ENCODE results near the gene SLC22A7. TPM values are rescaled to one million over a fixed set of nuclear protein-coding genes. Genes with fewer than 3 reads are reported as not detected.

Gene SLC22A7
- total RNA-seq, 1 experiment from 2014 or later: not detected

GRCh38 chr6:43277643-43278523 lies 20.2 kb upstream of the SLC22A7 start:
- Histone ChIP-seq H3K79me2 (ENCODE audit: low read length) (no peaks in the 10 kb centered on the region), H4K20me1 (ENCODE audit: low read length) (no peaks in the 10 kb centered on the region), H3K4me3 (ENCODE audit: low read length) (no peak overlapping the region), H3K4me1 (ENCODE audit: insufficient read depth, low read length) (peaks cover 7% of the 10 kb centered on the region; the same call in 1 of the 2 replicates), H3K4me2 (ENCODE audit: low read length) (no peak overlapping the region), H3K9me3 (ENCODE audit: low read length) (no peaks in the 10 kb centered on the region), H2AFZ (ENCODE audit: low read length) (no peak overlapping the region), H3K9me2 (replicated peaks; ENCODE audit: low read length) (no peaks in the 10 kb centered on the region), H3K9ac (ENCODE audit: low read length) (no peak overlapping the region), H3K36me3 (ENCODE audit: low read depth, low read length) (no peaks in the 10 kb centered on the region), H3K27me3 (ENCODE audit: low read length) (peaks cover 17% of the 10 kb centered on the region), H3K27ac (ENCODE audit: low read length) (no peak overlapping the region), H3F3A (ENCODE audit: low read length, unreplicated experiment) (no peaks in the 10 kb centered on the region)
- TF ChIP-seq EZH2 (IDR thresholded peaks at IDR 0.05; ENCODE audit: low read length, unreplicated experiment): no peak
- TF ChIP-seq CTCF (conservative IDR thresholded peaks at IDR 0.05; ENCODE audit: low read depth, low read length): no peak
- no peak for TF ChIP-seq EZH2phosphoT487 (IDR thresholded peaks at IDR 0.05; ENCODE audit: borderline replicate concordance, low read length)
- ChIA-PET CTCF (no interaction called here), POLR2A (ENCODE audit: unreplicated experiment) (no interaction called here)
- ATAC-seq (no peak), DNase-seq (no peak)
- no TSS peak for BruUV-seq (replicated peaks)
- intact Hi-C loops (cut with micrococcal nuclease): no loop called here

- no peak overlapping the region for H3K9ac ChIP-seq (ENCODE audit: low read length)
- peaks cover 17% of the 10 kb centered on the region for H3K27me3 ChIP-seq (ENCODE audit: low read length)
- H4K20me1 ChIP-seq (ENCODE audit: low read length): no peaks in the 10 kb centered on the region
- POLR2A ChIA-PET (ENCODE audit: unreplicated experiment): no interaction called here
- no peak overlapping the region for H3K4me3 ChIP-seq (ENCODE audit: low read length)
- H3K27ac ChIP-seq (ENCODE audit: low read length): no peak overlapping the region
- H3K4me2 ChIP-seq (ENCODE audit: low read length): no peak overlapping the region
- H3K36me3 ChIP-seq (ENCODE audit: low read depth, low read length): no peaks in the 10 kb centered on the region
- no peaks in the 10 kb centered on the region for H3K9me3 ChIP-seq (ENCODE audit: low read length)
- BruUV-seq (replicated peaks): no TSS peak
- intact Hi-C loops (cut with micrococcal nuclease): no loop called here
- CTCF ChIA-PET: no interaction called here
- H3K4me1 ChIP-seq (ENCODE audit: insufficient read depth, low read length): peaks cover 7% of the 10 kb centered on the region; the same call in 1 of the 2 replicates
- peak; percentile 19 for DNase-seq
- no peak for ATAC-seq
- no peak for TF ChIP-seq CTCF (conservative IDR thresholded peaks at IDR 0.05; ENCODE audit: low read depth, low read length)
- no peak for TF ChIP-seq EZH2 (IDR thresholded peaks at IDR 0.05; ENCODE audit: low read length, unreplicated experiment)
- no peak for TF ChIP-seq EZH2phosphoT487 (IDR thresholded peaks at IDR 0.05; ENCODE audit: borderline replicate concordance, low read length)
- H3K79me2 ChIP-seq (ENCODE audit: low read length): no peaks in the 10 kb centered on the region
- no peaks in the 10 kb centered on the region for H3K9me2 ChIP-seq (replicated peaks; ENCODE audit: low read length)
- H2AFZ ChIP-seq (ENCODE audit: low read length): no peak overlapping the region
- H3F3A ChIP-seq (ENCODE audit: low read length, unreplicated experiment): no peaks in the 10 kb centered on the region
These were observed 19.5 kb upstream of the SLC22A7 start for GRCh38 chr6:43278524-43279078.

GRCh38 chr6:43280234-43280633 lies 17.8 kb upstream of the SLC22A7 start:
- Histone ChIP-seq H3K36me3 (ENCODE audit: low read depth, low read length) (no peaks in the 10 kb centered on the region), H3K79me2 (ENCODE audit: low read length) (no peaks in the 10 kb centered on the region), H3K4me2 (ENCODE audit: low read length) (no peak overlapping the region), H2AFZ (ENCODE audit: low read length) (no peak overlapping the region), H3K9ac (ENCODE audit: low read length) (no peak overlapping the region), H3K27ac (ENCODE audit: low read length) (no peak overlapping the region), H3K27me3 (ENCODE audit: low read length) (peaks cover 14% of the 10 kb centered on the region), H4K20me1 (ENCODE audit: low read length) (no peaks in the 10 kb centered on the region), H3K4me1 (ENCODE audit: insufficient read depth, low read length) (peaks cover 10% of the 10 kb centered on the region; the same call in 1 of the 2 replicates), H3K4me3 (ENCODE audit: low read length) (no peak overlapping the region), H3K9me2 (replicated peaks; ENCODE audit: low read length) (no peaks in the 10 kb centered on the region), H3K9me3 (ENCODE audit: low read length) (no peaks in the 10 kb centered on the region), H3F3A (ENCODE audit: low read length, unreplicated experiment) (no peaks in the 10 kb centered on the region)
- no peak for DNase-seq
- no TSS peak for BruUV-seq (replicated peaks)
- no peak for ATAC-seq
- TF ChIP-seq EZH2phosphoT487 (IDR thresholded peaks at IDR 0.05; ENCODE audit: borderline replicate concordance, low read length) (no peak), EZH2 (IDR thresholded peaks at IDR 0.05; ENCODE audit: low read length, unreplicated experiment) (no peak), CTCF (conservative IDR thresholded peaks at IDR 0.05; ENCODE audit: low read depth, low read length) (no peak)
- ChIA-PET CTCF (no interaction called here), POLR2A (ENCODE audit: unreplicated experiment) (no interaction called here)
- intact Hi-C loops (cut with micrococcal nuclease): no loop called here
